ENCODE results near the gene MKKS.

- TF ChIP-seq CTCF (IDR thresholded peaks at IDR 0.05) = no peak
- no peak for TF ChIP-seq ELF4 (CRISPR knock-in tag; IDR thresholded peaks at IDR 0.05; ENCODE audit: low read depth)
These were observed 4.0 kb downstream of the MKKS start for GRCh38 chr20:10430000-10430466.

All from WTC11 (cell line).